GM12891 (cell line): ENCODE results near the gene FARP2.

Source experiments
- POLR2A ChIP-seq: IDR thresholded peaks from 2 replicates; pipeline ENCODE4 v1.6.1; 2011; ENCODE audit warnings: low read depth, low read length, control low read depth
- POLR2AphosphoS5 ChIP-seq: IDR thresholded peaks from 2 replicates; pipeline ENCODE4 v1.6.1; 2011; ENCODE audit warnings: low read depth, low read length, control low read depth
- POU2F2 ChIP-seq: IDR thresholded peaks from 2 replicates; pipeline ENCODE4 v1.6.1; 2011; ENCODE audit warnings: low read depth, mild to moderate bottlenecking, control low read depth, low read length, moderate library complexity
- SPI1 ChIP-seq: IDR thresholded peaks from 2 replicates; pipeline ENCODE4 v1.6.1; 2011; ENCODE audit warnings: low read depth, low read length, control low read depth
- TAF1 ChIP-seq: IDR thresholded peaks from 2 replicates; pipeline ENCODE4 v1.6.1; 2011; ENCODE audit warnings: low read depth, low read length, control low read depth

DNA sequence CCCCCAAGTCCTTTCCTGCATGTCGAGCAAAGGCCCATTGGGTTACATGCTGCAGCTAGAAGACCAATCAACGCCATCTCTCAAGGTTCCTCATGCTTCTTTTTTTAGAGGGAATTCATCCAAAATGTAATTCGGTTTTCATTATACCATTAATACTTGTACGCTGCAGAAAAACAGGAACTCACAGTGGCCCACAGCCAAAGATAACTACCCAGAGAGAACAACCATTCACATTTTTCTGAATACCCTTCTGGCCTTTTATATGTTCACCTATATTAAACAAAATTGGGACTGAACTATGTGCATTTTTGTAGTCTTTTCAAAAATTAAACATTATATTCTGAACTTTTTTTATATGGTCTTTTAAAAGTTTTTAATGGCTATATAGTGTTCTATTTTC is 25.8 kb downstream of the FARP2 start:
- TF ChIP-seq POLR2AphosphoS5, result no peak
- no peak for TF ChIP-seq POLR2A
- no peak for TF ChIP-seq POU2F2
- no peak for TF ChIP-seq SPI1
- TF ChIP-seq TAF1, result no peak
